T-helper 1 cell treated with Interleukin-12 subunit alpha and Interleukin-12 subunit beta and Interleukin-4 antibody, amounts not matched to agents 30 μg/mL and 1 μg/mL, for 36 hours (primary cell): ENCODE results near the gene ARRDC2.
A peak's percentile ranks its signal among the peaks of the same experiment; 100 is the strongest.
"Not testable (repeated sequence)": the region's sequence is repeated elsewhere in the genome, so short reads cannot be mapped to it uniquely, and the experiment has no call there.

ENCODE experiments used
- H3K27ac Mint-ChIP-seq: one replicate; pipeline ENCODE4 v1.8.0; 2021; ENCODE audit warnings: mild to moderate bottlenecking, mixed read lengths
- H3K27me3 Mint-ChIP-seq: one replicate; pipeline ENCODE4 v1.8.0; 2021; ENCODE audit warnings: low read depth, mixed read lengths
- H3K36me3 Mint-ChIP-seq: one replicate; pipeline ENCODE4 v1.8.0; 2021; ENCODE audit warnings: low read depth, mixed read lengths
- H3K4me1 Mint-ChIP-seq: one replicate; pipeline ENCODE4 v1.8.0; 2021; ENCODE audit warnings: low read depth, mixed read lengths
- H3K4me3 Mint-ChIP-seq: one replicate; pipeline ENCODE4 v1.8.0; 2021; ENCODE audit warnings: mild to moderate bottlenecking, moderate library complexity, mixed read lengths
- H3K9me3 Mint-ChIP-seq: one replicate; pipeline ENCODE4 v1.8.0; 2021; ENCODE audit warnings: mixed read lengths

ARRDC2 gene

DNA sequence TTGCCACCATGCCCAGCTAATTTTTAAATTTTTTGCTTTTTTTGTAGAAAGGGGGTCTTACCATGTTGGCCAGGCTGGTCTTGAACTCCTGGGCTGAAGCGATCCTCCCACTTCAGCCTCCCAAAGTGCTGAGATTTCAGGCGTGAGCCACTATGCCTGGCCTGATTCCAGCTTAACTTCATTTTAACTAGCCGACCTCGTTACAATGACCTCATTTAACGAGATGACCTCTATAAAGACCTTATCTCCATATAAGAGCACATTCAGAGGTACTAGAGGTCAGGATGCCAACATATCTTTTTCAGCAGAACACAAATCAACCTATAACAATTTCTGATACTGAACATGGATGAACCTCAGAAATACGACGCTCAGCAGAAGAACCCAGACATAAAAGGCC is 30.5 kb upstream of the ARRDC2 start:
- Mint-ChIP-seq H3K4me3 (no peak overlapping the region), H3K4me1 (peaks cover 2% of the 10 kb centered on the region), H3K36me3 (no peaks in the 10 kb centered on the region), H3K27me3 (peaks cover 16% of the 10 kb centered on the region), H3K27ac (no peak overlapping the region), H3K9me3 (no peaks in the 10 kb centered on the region)

DNA sequence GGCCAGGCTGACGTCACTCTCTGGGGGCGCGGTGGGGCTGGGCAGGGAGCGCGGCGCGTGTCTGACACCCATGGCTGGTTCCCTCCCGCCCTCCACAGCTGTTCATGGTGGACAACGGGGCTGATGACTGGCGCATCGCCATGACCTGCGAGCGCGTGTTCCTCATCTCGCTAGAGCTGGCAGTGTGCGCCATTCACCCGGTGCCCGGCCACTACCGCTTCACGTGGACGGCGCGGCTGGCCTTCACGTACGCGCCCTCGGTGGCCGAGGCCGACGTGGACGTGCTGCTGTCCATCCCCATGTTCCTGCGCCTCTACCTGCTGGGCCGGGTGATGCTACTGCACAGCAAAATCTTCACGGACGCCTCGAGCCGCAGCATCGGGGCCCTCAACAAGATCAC is 26.4 kb upstream of the ARRDC2 start:
- no peaks in the 10 kb centered on the region for H3K9me3 Mint-ChIP-seq
- H3K4me1 Mint-ChIP-seq: peaks cover 2% of the 10 kb centered on the region
- H3K36me3 Mint-ChIP-seq: no peaks in the 10 kb centered on the region
- H3K4me3 Mint-ChIP-seq: no peak overlapping the region
- H3K27me3 Mint-ChIP-seq: peaks cover 16% of the 10 kb centered on the region
- H3K27ac Mint-ChIP-seq: no peak overlapping the region

DNA sequence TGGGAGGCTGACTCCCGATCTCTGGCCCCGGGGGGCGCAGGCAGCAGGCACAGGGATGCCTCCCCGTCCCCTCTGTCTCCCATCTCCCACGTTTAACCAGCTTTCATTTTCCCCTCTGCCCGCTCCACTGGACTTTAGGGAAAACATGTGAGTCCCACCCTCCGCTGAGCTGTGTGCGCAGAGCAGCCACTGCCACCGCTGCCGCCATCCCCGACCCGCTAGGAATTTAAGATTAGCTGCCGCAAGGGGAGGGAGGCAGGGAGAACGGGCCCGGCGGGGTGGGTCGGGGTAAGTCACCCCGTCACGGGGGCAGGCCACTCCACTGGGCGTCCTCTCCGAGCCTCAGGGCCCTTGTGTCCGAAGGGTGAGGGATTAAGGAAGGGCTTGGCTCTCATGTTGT is 25.5 kb upstream of the ARRDC2 start:
- H3K27ac Mint-ChIP-seq: no peak overlapping the region
- peaks cover 14% of the 10 kb centered on the region for H3K27me3 Mint-ChIP-seq

DNA sequence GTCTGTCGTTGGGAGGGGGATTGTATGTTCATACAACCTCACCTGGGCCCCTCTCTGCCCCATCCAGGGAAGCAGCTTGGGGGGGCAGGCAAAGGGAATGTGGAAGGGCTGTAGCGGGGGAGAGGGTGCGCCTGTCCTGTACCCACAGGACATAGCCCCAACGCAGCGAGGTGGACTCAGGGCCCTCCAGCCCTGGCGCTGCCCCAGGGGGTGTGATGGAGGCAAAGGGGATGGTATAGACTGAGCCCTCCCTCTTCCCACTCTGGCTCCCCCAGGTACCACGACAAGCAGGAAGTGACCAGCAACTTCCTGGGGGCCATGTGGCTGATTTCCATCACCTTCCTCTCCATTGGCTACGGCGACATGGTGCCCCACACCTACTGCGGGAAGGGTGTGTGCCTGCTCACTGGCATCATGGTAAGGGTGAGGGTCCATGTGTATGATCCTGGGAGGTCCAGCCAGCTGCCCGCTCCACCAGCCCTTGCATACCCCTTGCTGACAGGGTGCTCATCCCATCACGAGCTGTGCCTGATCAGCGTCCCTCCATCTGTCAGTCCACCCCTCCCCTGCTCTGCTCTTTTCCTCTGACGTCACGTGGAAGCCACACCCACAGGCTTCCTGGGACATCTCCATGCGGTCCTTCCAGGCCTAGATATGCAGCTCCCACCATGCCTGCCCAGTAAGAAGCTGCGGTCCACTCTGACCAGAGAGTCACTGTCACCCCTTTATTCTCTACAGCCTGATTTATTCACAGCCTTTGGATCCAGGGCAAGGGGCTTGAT is 22.7 kb upstream of the ARRDC2 start:
- H3K27ac Mint-ChIP-seq: no peak overlapping the region

More for the DNA sequence above, 25.5 kb upstream of the ARRDC2 start:
- Mint-ChIP-seq H3K4me1 (peaks cover 2% of the 10 kb centered on the region), H3K36me3 (no peaks in the 10 kb centered on the region), H3K4me3 (no peak overlapping the region), H3K9me3 (no peaks in the 10 kb centered on the region)

DNA sequence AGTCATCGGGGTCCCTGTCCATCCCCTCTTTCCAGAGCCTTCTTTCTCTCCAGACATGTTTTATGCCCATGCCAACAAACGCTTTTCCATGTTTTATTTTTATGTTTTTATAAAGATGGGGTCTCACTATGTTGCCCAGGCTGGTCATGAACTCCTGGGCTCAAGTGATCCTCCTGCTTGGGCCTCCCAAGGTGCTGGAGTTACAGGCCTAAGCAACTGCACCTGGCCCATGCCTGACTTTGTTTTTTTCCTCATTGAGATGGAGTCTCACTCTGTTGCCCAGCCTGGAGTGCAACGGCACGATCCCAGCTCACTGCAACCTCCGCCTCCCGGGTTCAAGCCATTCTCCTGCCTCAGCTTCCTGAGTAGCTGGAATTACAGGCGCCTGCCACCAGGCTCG is 21.4 kb upstream of the ARRDC2 start:
- H3K27me3 Mint-ChIP-seq, H3K27ac Mint-ChIP-seq, H3K4me1 Mint-ChIP-seq: not testable (repeated sequence)

More for the DNA sequence above, 22.7 kb upstream of the ARRDC2 start:
- H3K4me1 Mint-ChIP-seq: no peaks in the 10 kb centered on the region
- peaks cover 5% of the 10 kb centered on the region for H3K27me3 Mint-ChIP-seq
- H3K36me3 Mint-ChIP-seq: no peaks in the 10 kb centered on the region
- no peaks in the 10 kb centered on the region for H3K9me3 Mint-ChIP-seq
- H3K4me3 Mint-ChIP-seq: no peak overlapping the region

DNA sequence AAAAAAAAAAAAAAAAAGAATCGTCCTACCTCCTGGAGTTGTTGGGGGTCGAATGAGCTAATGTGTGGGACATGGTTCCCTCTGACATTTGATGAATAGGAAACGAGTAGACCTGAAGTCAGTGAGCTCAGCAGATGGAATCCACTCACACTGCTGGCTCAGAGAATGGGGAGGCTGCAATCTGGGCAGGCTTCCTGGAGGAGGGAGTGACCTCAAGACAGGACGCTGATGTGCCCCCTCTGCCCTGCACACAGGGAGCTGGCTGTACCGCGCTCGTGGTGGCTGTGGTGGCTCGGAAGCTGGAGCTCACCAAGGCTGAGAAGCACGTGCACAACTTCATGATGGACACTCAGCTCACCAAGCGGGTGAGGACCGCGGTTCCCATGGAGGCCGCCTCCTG is 19.8 kb upstream of the ARRDC2 start:
- H3K4me3 Mint-ChIP-seq: no peak overlapping the region
- H3K9me3 Mint-ChIP-seq: no peaks in the 10 kb centered on the region
- no peaks in the 10 kb centered on the region for H3K27me3 Mint-ChIP-seq
- no peaks in the 10 kb centered on the region for H3K4me1 Mint-ChIP-seq
- H3K27ac Mint-ChIP-seq: no peak overlapping the region
- H3K36me3 Mint-ChIP-seq: no peaks in the 10 kb centered on the region

More for the DNA sequence above, 21.4 kb upstream of the ARRDC2 start:
- not testable (repeated sequence) for H3K4me3 Mint-ChIP-seq, H3K36me3 Mint-ChIP-seq, H3K9me3 Mint-ChIP-seq

DNA sequence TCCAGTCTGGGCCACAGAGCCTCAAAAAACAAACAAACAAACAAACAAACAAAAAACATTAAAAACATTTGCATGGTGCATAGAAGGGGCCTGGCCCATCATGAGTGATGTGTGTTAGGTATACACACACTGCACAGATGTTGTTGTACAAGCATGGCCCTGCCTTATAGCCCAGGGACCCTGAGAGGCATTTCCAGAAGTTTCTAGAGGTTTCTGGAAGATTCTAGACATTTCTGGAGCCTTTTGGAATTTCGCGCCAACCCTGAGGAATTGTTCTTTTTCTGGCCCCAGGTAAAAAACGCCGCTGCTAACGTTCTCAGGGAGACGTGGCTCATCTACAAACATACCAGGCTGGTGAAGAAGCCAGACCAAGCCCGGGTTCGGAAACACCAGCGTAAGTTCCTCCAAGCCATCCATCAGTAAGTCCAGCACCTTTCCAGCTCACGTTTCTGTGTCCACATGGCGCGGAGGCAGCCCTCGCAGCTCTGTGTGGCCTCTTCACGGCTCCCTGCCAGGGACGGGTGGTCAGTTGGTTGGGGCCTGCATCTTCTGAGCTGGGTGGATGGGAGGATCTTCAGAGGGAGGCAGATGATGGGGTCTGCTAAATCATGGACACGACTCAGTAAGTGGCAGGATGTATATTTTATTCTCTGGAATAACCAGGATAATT is 18.4 kb upstream of the ARRDC2 start:
- Mint-ChIP-seq H3K27me3 (no peaks in the 10 kb centered on the region), H3K4me1 (no peaks in the 10 kb centered on the region)

DNA sequence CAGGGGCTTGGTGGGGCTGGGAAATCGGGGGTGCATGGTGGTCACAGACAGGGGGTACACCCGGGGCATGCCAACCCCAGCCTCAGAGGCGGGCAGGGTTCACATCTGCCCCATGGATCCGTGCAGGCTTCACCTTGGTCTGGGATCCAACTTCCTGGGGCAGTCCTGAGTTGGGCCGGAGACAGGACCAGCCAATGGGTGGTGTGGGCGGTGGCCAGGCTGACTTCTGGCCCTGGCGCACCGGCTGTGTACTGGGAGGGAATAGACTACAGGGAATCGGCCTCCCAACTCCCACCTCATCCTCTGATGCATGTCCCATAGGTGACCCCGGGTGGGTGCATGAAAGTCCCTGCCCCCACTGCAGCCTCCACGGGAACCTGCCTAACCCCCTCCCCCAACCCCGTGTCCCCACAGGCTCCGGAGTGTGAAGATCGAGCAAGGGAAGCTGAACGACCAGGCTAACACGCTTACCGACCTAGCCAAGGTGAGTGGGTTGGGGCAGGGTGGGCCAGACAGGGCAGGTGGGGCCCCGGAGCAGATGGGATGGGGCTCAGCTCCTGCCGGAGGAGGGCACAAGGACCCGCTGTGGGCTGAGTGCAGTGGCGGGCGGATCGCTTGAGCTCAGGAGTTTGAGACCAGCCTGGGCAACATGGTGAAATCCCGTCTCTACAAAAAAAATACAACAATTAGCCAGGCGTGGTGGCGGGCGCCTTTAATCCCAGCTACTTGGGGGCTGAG is 14.7 kb upstream of the ARRDC2 start:
- H3K27ac Mint-ChIP-seq: no peak overlapping the region
- no peak overlapping the region for H3K4me3 Mint-ChIP-seq
- H3K27me3 Mint-ChIP-seq: no peaks in the 10 kb centered on the region
- no peaks in the 10 kb centered on the region for H3K9me3 Mint-ChIP-seq
- H3K36me3 Mint-ChIP-seq: no peaks in the 10 kb centered on the region
- peaks cover 5% of the 10 kb centered on the region for H3K4me1 Mint-ChIP-seq

More for the DNA sequence above, 18.4 kb upstream of the ARRDC2 start:
- H3K36me3 Mint-ChIP-seq: no peaks in the 10 kb centered on the region
- H3K9me3 Mint-ChIP-seq: no peaks in the 10 kb centered on the region
- no peak overlapping the region for H3K4me3 Mint-ChIP-seq
- no peak overlapping the region for H3K27ac Mint-ChIP-seq

DNA sequence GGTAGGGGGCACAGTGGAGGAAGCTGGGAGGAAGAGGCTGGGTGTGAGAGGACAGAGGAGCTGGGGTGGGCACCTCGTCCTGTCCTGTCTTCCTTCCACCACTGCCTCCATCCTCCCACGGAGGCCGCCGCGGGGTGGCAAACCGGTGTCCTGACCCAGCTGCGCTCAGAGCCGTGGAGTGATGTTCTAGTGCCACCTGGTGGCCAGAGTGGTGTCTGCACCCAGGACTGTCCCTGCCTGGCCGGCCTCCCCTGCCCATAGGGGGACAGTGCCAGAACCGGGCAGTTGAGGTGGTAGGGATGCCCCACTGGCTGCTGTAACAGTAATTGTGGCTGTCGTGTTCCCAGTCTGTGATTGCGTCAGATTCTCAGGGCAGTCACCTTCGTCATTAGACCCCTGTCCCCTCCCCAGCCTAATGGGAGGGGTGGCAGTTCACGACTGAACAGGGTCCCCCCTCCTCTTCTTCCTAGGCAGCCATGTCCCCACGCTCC is 11.1 kb upstream of the ARRDC2 start:
- H3K27me3 Mint-ChIP-seq: no peaks in the 10 kb centered on the region
- H3K4me1 Mint-ChIP-seq: peaks cover 17% of the 10 kb centered on the region
- no peak overlapping the region for H3K27ac Mint-ChIP-seq
- H3K9me3 Mint-ChIP-seq: no peaks in the 10 kb centered on the region
- H3K36me3 Mint-ChIP-seq: peaks cover 2% of the 10 kb centered on the region
- no peak overlapping the region for H3K4me3 Mint-ChIP-seq

DNA sequence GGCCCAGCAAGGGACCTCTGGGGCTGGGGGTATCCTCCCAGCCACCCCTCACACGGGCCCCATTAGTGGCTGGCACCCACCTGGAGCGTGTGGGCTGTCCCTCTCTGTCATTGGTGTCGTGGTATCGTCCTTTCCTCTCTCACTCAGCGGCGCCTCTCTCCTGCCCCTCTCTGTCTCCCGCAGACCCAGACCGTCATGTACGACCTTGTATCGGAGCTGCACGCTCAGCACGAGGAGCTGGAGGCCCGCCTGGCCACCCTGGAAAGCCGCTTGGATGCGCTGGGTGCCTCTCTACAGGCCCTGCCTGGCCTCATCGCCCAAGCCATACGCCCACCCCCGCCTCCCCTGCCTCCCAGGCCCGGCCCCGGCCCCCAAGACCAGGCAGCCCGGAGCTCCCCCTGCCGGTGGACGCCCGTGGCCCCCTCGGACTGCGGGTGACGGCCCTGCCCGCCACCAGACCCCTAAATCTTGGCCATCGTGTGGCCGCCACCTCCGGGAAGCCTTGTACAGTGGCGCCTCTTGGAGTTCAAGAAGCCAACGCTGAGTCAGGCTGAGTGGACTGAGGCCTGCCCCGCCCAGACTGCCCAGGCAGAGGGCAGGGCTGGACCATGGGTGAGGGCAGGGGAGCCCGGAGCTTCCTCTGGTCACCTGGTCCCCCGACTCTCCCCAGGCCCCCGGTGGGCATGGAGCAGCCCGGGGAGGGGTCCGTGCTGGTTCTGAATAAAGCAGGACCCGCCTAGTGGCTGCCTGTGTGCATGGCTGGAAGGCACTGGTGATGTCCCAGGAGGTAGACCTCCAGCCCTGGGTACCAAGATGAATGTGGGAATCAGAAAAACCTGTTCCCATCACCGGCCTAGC is 9.8 kb upstream of the ARRDC2 start:
- no peak overlapping the region for H3K4me3 Mint-ChIP-seq
- H3K9me3 Mint-ChIP-seq: no peaks in the 10 kb centered on the region
- H3K27me3 Mint-ChIP-seq: no peaks in the 10 kb centered on the region
- peaks cover 17% of the 10 kb centered on the region for H3K4me1 Mint-ChIP-seq
- no peak overlapping the region for H3K27ac Mint-ChIP-seq
- peaks cover 2% of the 10 kb centered on the region for H3K36me3 Mint-ChIP-seq

DNA sequence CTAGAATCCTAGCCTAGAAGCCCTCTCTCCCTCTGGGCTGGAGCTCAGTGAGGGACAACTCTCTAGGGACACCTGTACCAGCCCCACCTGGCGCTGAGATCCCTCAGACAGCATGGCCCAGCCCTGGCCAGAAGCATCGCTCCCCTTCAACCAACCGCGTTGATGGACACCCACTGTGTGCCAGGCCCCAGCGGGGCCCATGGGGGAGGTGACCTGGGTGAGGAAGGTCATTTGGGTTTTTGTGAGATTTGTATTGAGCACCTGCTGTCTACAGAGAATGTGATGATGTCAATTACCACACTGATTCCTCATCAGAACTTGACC is 9.2 kb upstream of the ARRDC2 start:
- Mint-ChIP-seq H3K36me3 (peaks cover 2% of the 10 kb centered on the region), H3K9me3 (no peaks in the 10 kb centered on the region), H3K27me3 (no peaks in the 10 kb centered on the region), H3K4me3 (no peak overlapping the region), H3K4me1 (peaks cover 17% of the 10 kb centered on the region), H3K27ac (peak overlapping the region; percentile 50)

DNA sequence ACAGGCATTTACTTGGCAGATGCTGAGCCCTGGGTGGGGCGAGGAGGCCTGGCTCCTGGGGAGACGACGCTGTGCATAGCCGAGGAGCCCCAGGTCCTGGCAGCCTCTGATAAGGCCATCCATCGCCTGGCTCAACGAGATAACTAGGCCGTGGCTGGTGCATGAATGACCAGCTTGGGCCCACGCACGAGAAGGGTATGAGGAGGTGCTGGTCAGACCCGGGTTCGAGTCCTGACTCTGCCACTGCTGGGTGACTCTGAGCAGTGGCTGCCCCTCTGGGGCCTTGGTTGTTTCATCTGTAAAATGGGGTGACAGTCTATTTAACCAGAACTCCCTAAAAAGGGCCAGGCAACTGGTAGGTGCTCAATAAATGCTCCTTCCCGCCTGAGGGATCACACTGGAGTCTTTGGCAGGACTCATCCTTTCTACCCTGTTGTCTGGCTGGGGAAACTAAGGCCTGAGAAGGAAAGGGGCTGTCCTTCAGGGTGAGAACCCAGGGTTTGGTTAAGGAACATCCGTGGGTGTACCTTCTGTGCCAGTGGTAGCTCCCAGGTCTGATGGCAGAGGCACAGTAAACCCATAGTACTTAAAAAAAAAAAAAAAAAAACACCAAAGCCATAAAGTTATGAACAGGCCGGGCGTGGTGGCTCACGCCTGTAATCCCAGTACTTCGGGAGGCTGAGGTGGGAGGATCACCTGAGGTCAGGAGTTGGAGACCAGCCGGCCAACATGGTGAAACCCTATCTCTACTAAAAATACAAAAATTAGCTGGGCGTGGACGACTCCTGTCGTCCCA is 8.1 kb upstream of the ARRDC2 start:
- H3K27ac Mint-ChIP-seq: peak overlapping the region; percentile 99
- H3K4me3 Mint-ChIP-seq: peak overlapping the region; percentile 91

DNA sequence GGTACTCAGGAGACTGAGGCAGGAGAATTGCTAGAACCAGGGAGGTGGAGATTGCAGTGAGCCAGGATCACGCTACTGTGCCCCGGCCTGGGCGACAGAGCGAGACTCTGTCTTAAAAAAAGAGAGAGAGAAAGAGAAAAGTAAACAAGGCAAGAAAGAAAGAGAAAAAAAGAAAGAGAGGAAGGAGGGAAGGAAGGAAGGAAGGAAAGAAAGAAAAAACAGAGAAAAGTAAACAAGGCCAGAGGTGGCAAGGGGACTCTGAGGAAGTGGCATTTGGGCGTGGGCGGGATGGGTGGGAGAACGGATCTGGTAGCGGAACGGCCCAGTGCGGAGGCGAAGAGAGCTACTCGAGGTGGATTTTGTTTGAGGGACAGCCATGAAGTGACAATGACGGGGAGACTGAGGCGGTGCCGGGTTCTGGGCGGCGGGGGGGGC is 7.5 kb upstream of the ARRDC2 start:
- H3K36me3 Mint-ChIP-seq: peaks cover 3% of the 10 kb centered on the region
- peaks cover 17% of the 10 kb centered on the region for H3K4me1 Mint-ChIP-seq
- no peaks in the 10 kb centered on the region for H3K9me3 Mint-ChIP-seq
- peak overlapping the region; percentile 91 for H3K4me3 Mint-ChIP-seq
- no peaks in the 10 kb centered on the region for H3K27me3 Mint-ChIP-seq
- H3K27ac Mint-ChIP-seq: peak overlapping the region; percentile 99

More for the DNA sequence above, 8.1 kb upstream of the ARRDC2 start:
- Mint-ChIP-seq H3K4me1 (peaks cover 17% of the 10 kb centered on the region), H3K9me3 (no peaks in the 10 kb centered on the region), H3K27me3 (no peaks in the 10 kb centered on the region), H3K36me3 (peaks cover 2% of the 10 kb centered on the region)
